GM19025 (cell line): ENCODE data around the gene NXPE2.
"Not testable (repeated sequence)": the region's sequence is repeated elsewhere in the genome, so short reads cannot be mapped to it uniquely, and the experiment has no call there.

ENCODE experiments used
- ATAC-seq: cut with Tn5 transposase; IDR thresholded peaks from one replicate; pipeline ENCODE4 v1.9.1; 2021; ENCODE audit warnings: mild to moderate bottlenecking, low read depth, moderate library complexity; ENCODE audit not compliant: unreplicated experiment

Gene NXPE2

GRCh38 chr11:114678125-114679036 lies at the start of gene NXPE2:
Gene NXPE2 (plus strand): TSS chr11:114678527. CDS start chr11:114678576, 49 bp downstream.
- ATAC-seq = no peak

DNA sequence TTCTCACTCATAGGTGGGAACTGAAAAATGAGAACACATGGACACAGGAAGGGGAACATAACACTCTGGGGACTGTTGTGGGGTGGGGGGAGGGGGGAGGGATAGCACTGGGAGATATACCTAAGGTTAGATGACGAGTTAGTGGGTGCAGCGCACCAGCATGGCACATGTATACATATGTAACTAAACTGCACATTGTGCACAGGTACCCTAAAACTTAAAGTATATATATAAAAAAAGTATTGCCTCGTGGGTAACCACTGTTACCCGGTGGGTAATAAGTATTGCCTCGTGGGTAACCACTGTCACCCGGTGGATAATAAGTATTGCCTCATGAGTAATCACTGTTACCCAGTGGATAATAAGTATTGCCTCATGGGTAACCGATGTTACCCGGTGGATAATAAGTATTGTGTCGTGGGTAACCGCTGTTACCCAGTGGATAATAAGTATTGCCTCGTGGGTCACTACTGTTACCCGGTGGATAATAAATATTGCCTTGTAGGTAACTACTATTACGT lies 46.8 kb upstream of the NXPE2 start:
- ATAC-seq = not testable (repeated sequence)

GRCh38 chr11:114639440-114639839 lies 38.9 kb upstream of the NXPE2 start:
- ATAC-seq = not testable (repeated sequence)

GRCh38 chr11:114650661-114651060 lies 27.7 kb upstream of the NXPE2 start:
- no peak for ATAC-seq

GRCh38 chr11:114651145-114651718 lies 27.1 kb upstream of the NXPE2 start:
- no peak for ATAC-seq

DNA sequence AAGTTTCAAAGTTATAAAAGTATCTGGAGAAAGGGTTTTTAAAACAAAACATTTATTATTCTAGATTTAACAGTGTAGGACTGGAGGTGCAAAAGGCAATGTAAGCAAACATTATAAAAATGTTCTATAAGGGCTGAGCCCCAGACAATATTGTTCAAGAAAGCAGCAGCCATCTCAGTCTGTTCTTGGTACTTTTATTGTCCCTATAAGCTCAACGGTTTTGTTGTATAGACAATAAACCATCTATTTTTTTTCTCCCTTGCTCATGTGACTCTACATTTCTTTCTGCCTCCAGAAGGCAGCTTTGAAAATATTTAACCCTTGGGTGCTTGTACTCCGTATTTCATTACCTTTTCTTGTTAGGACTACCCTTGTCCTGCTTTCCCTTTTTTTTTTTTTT lies 25.2 kb upstream of the NXPE2 start:
- no peak for ATAC-seq

DNA sequence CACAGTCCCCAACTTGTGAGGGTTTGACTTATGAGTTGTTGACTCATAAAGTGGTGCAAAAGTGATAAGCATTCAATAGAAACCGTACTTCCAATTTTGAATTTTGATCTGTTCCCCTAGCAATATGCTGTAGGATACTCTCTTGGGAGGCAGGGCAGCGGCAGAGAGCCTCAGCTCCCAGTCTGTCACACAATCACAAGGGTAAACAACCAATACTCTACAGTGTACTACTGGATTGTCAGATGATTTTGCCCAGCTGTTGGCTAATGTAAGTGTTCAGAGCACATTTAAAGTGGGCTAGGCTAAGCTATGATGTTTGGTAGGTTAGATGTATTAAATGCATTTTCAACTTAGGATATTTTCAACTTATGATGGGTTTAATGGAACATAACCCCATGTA lies 13.7 kb upstream of the NXPE2 start:
- ATAC-seq = no peak

DNA sequence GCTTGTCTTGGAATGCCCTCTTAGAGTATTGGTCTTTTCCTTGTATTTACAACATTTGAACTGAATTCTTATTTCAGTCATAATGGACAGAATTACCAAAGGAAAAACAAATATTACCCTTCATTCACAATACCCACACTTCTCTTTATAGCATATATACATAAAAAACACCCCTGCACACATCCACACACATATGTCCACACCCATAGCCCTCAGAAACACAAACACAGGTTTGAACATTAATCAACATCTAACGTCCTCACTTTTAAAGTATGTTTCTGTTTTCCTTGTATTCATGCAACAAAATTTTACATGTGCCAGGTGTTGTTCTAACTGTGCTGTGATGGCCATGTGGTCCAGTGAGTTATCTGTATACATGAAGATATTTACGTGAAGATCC lies 11.6 kb upstream of the NXPE2 start:
- ATAC-seq = no peak

DNA sequence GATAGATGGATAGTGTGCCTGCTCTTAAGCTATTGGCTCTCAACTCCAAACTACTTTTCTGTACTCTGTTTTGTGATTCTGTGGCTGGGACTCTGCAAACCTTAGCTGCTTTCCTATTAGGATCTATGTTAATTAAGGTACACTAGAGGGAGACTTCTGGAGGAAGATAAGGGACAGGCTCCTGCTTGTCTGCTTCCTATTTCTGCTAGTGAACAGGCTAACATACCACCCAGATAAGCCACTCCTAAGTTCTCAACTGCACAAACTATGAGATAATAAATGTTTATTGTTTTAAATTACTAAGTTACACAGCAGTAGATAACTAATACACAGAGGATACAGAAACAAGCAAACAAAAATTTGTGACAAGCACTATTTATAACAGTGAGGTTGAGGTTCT lies 10.2 kb upstream of the NXPE2 start:
- ATAC-seq = no peak

DNA sequence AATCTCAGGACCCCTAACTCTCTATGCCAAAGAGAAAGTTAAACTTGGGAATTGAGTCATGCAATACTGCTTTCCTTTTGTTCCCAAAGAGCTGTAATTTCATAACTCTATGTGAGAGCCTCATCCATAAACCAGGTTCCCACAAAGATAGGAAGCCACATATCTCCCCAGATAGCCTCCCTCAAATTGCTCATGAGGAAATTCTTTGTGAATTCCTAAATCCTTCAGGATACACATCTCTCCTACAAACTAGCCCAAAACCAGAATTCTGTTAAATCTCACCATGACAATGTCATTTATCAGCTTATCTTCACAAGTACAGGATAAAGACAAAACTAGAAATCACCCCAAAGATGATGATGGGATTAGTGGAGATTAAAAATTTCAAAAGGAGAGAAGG lies 4.7 kb upstream of the NXPE2 start:
- ATAC-seq = no peak

- no peak for ATAC-seq
Observed at GRCh38 chr11:114679505-114679904, 1.2 kb downstream of the NXPE2 start.

- ATAC-seq = no peak
Observed at GRCh38 chr11:114683007-114683406, 4.7 kb downstream of the NXPE2 start.

- ATAC-seq = no peak
Observed at GRCh38 chr11:114684636-114685035, 6.3 kb downstream of the NXPE2 start.

GRCh38 chr11:114685097-114685496 lies 6.8 kb downstream of the NXPE2 start:
- no peak for ATAC-seq

GRCh38 chr11:114705280-114706024 lies 27.1 kb downstream of the NXPE2 start:
- ATAC-seq = no peak

- no peak for ATAC-seq
Observed at GRCh38 chr11:114709960-114710359, 31.6 kb downstream of the NXPE2 start.

- no peak for ATAC-seq
Observed at GRCh38 chr11:114713756-114714155, 35.4 kb downstream of the NXPE2 start.

DNA sequence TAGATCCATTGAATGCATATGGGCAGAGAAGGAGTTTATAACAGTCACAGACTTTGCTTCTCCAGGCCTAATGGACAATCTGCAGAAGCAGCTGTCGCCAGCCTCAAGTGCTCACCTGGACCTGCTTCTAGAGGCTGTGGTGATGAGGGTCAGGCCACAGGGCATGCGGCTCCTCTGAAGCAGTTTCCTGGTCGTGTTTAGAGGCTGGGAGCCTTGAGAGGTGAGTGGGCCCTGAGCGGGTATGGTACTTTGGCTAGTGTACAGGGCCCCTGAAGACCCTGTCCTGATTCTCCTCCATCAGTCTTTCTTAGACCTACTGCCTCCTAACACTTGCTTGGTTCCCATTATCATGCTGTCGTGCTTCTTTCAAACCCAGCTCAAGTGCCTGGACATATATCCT lies 41.2 kb downstream of the NXPE2 start:
- ATAC-seq = no peak

- no peak for ATAC-seq
Observed at GRCh38 chr11:114724916-114725524, 46.7 kb downstream of the NXPE2 start.

DNA sequence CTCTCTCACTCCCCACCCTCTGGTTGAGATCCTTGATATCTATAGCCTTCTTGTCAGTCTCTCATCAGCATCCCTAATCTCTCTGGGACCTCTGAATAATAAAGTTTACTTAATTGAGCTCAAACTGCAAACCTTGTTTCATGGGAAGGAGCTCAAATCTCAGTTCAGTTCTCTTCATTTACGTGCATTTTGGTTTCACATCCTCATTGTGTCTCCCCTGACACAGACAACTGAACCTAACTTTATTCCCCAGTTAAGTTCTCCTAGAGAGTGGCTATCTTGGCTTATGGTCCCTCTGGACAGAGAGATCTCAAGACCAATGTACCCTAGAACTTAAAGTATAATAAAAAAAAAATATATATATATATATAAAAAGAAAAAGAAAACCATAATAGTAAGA lies 47.3 kb downstream of the NXPE2 start:
- no peak for ATAC-seq

DNA sequence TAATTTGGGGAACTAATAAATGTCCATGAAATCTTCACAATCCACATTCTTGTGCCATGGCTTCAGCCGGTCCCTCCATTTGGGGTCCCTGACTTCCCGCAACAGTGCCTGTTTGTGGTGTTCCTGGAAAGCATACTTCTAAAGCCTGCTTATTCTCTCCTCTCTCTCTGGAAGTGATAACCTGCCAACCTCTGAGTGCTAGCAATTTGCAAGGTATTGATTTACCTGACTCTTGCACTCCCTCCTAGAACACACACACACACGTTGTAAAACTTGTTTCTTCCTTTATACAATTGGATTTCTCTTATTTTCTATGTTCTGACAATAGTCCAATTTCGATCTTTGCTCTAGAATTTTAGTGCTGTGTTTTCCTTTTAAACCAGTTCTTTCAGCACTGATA lies 58.5 kb downstream of the NXPE2 start:
- no peak for ATAC-seq
